Measurements from ENCODE around the gene PANX3. TPM values are rescaled to one million over a fixed set of nuclear protein-coding genes. Genes with fewer than 3 reads are reported as not detected.

PANX3 gene
- total and polyA plus RNA-seq, 2 of the 13 experiments (the other 11 are each of a cell fraction or from before 2014, with no cell fraction given): not detected

DNA sequence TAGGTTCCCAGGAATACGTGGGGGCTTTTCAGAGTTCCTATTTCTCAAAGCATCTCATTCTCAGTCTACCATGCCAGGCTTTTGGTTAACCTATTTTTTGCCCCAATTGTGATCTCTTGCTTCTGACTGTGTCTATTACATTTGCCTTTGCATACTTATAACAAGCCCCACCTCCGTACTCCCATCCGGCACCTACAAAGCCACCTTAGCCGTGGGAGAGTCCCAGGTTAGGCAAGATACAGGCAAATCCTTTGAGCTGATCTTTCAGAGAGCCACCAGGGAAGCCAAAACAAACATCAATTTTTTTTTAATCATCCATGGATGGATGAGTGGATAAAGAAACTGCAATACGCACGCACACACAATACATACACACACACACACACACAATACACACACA lies 18.6 kb upstream of the PANX3 start:
- BruUV-seq (replicated peaks): no TSS peak
- H3K4me2 ChIP-seq (ENCODE audit: low read depth, low read length): no peak overlapping the region
- H4K20me1 ChIP-seq (ENCODE audit: insufficient read depth, low read length): no peaks in the 10 kb centered on the region
- no peak for ATAC-seq
- FAIRE-seq: no peak
- no peaks in the 10 kb centered on the region for H3K36me3 ChIP-seq (replicated peaks in 1 of 2; ENCODE audit: control insufficient read depth in 1 of 2, insufficient read depth in 2 of 2, low read length in 2 of 2)
- no peak overlapping the region for H3K4me3 ChIP-seq (replicated peaks in 1 of 3; ENCODE audit: insufficient read depth in 1 of 3, low read depth in 2 of 3, low read length in 3 of 3)
- H3K9me3 ChIP-seq (ENCODE audit: low read length): no peaks in the 10 kb centered on the region
- ChIA-PET POLR2A (no interaction called here), CTCF (ENCODE audit: low intra/inter-chr PET ratio, low total read pairs) (no interaction called here)
- no peaks in the 10 kb centered on the region for H3K79me2 ChIP-seq (ENCODE audit: insufficient read depth, low read length)
- in situ Hi-C loops (cut with HindIII; ENCODE audit: extremely low pct_ligation_motif_present, low pct_unique_long_range_greater_than_20kb) (no loop called here), intact Hi-C loops (cut with micrococcal nuclease; ENCODE audit: unreplicated experiment) (no loop called here)
- no peak overlapping the region for H3K27ac ChIP-seq (ENCODE audit: extremely low read length, insufficient read depth, low read length)
- no peak overlapping the region for H3K9ac ChIP-seq (ENCODE audit: insufficient read depth, low read depth, low read length)
- no peak overlapping the region for H2AFZ ChIP-seq (ENCODE audit: low read length)
- TF ChIP-seq, protein P1, sequence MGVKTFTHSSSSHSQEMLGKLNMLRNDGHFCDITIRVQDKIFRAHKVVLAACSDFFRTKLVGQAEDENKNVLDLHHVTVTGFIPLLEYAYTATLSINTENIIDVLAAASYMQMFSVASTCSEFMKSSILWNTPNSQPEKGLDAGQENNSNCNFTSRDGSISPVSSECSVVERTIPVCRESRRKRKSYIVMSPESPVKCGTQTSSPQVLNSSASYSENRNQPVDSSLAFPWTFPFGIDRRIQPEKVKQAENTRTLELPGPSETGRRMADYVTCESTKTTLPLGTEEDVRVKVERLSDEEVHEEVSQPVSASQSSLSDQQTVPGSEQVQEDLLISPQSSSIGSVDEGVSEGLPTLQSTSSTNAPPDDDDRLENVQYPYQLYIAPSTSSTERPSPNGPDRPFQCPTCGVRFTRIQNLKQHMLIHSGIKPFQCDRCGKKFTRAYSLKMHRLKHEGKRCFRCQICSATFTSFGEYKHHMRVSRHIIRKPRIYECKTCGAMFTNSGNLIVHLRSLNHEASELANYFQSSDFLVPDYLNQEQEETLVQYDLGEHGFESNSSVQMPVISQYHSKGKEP (CRISPR knock-in tag; IDR thresholded peaks at IDR 0.05): no peak
- TF ChIP-seq YEATS2 (CRISPR knock-in tag; IDR thresholded peaks at IDR 0.05; ENCODE audit: borderline replicate concordance) (no peak), ZNF282 (IDR thresholded peaks at IDR 0.05; ENCODE audit: partially characterized antibody) (no peak), ZBTB37 (CRISPR knock-in tag; IDR thresholded peaks at IDR 0.05) (no peak), ZNF644 (CRISPR knock-in tag; IDR thresholded peaks at IDR 0.05; ENCODE audit: low read depth) (no peak)
- H3K27me3 ChIP-seq (ENCODE audit: control insufficient read depth in 1 of 2, insufficient read depth in 2 of 2, low read length in 2 of 2): peaks cover 2 to 9% of the 10 kb centered on the region in 2 experiments; a peak in 4 of 5 replicates
- no peaks in the 10 kb centered on the region for H3K4me1 ChIP-seq (ENCODE audit: insufficient read depth, low read length)
- no peak for DNase-seq (ENCODE audit: low spot score)
- 4% methylated on average over 6 of the region's 6 CpGs for WGBS (ENCODE audit: low lambda C conversion rate)

DNA sequence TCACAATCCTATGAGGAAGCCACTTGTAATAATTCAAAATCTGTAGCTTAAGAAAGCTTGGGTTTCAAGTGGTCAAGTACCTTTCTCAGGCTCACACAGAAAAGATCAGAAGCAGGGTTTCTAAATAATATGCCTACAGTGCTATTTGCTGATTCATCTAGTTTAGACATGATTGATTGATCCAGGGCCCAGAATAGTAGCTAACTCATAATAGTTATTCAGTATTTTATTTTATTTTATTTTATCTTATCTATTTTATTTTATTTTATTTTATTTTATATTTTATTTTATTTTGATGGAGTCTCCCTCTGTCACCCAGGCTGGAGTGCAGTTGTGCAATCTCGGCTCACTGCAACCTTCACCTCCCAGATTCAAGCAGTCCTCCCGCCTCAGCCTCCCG lies 15.9 kb upstream of the PANX3 start:
- Histone ChIP-seq H4K20me1 (ENCODE audit: insufficient read depth, low read length) (no peaks in the 10 kb centered on the region), H3K9me3 (ENCODE audit: low read length) (no peaks in the 10 kb centered on the region), H3K9ac (ENCODE audit: insufficient read depth, low read depth, low read length) (no peak overlapping the region), H3K36me3 (replicated peaks in 1 of 2; ENCODE audit: control insufficient read depth in 1 of 2, insufficient read depth in 2 of 2, low read length in 2 of 2) (no peaks in the 10 kb centered on the region), H3K4me3 (replicated peaks in 1 of 3; ENCODE audit: insufficient read depth in 1 of 3, low read depth in 2 of 3, low read length in 3 of 3) (no peak overlapping the region), H2AFZ (ENCODE audit: low read length) (no peak overlapping the region), H3K4me1 (ENCODE audit: insufficient read depth, low read length) (no peaks in the 10 kb centered on the region), H3K27me3 (ENCODE audit: control insufficient read depth in 1 of 2, insufficient read depth in 2 of 2, low read length in 2 of 2) (peaks cover 2 to 9% of the 10 kb centered on the region in 2 experiments; a peak in 3 of 5 replicates), H3K79me2 (ENCODE audit: insufficient read depth, low read length) (no peaks in the 10 kb centered on the region), H3K4me2 (ENCODE audit: low read depth, low read length) (no peak overlapping the region), H3K27ac (ENCODE audit: extremely low read length, insufficient read depth, low read length) (no peak overlapping the region)
- in situ Hi-C loops (cut with HindIII; ENCODE audit: extremely low pct_ligation_motif_present, low pct_unique_long_range_greater_than_20kb) (no loop called here), intact Hi-C loops (cut with micrococcal nuclease; ENCODE audit: unreplicated experiment) (no loop called here)
- 16% methylated on average over 3 of the region's 3 CpGs for WGBS (ENCODE audit: low lambda C conversion rate)
- ChIA-PET POLR2A (no interaction called here), CTCF (ENCODE audit: low intra/inter-chr PET ratio, low total read pairs) (no interaction called here)
- ATAC-seq: no peak
- FAIRE-seq: no peak
- DNase-seq (ENCODE audit: low spot score): no peak
- BruUV-seq (replicated peaks): no TSS peak
- no peak for TF ChIP-seq ZBTB8A (CRISPR knock-in tag; IDR thresholded peaks at IDR 0.05; ENCODE audit: borderline replicate concordance, low read depth)
- TF ChIP-seq, protein P2, sequence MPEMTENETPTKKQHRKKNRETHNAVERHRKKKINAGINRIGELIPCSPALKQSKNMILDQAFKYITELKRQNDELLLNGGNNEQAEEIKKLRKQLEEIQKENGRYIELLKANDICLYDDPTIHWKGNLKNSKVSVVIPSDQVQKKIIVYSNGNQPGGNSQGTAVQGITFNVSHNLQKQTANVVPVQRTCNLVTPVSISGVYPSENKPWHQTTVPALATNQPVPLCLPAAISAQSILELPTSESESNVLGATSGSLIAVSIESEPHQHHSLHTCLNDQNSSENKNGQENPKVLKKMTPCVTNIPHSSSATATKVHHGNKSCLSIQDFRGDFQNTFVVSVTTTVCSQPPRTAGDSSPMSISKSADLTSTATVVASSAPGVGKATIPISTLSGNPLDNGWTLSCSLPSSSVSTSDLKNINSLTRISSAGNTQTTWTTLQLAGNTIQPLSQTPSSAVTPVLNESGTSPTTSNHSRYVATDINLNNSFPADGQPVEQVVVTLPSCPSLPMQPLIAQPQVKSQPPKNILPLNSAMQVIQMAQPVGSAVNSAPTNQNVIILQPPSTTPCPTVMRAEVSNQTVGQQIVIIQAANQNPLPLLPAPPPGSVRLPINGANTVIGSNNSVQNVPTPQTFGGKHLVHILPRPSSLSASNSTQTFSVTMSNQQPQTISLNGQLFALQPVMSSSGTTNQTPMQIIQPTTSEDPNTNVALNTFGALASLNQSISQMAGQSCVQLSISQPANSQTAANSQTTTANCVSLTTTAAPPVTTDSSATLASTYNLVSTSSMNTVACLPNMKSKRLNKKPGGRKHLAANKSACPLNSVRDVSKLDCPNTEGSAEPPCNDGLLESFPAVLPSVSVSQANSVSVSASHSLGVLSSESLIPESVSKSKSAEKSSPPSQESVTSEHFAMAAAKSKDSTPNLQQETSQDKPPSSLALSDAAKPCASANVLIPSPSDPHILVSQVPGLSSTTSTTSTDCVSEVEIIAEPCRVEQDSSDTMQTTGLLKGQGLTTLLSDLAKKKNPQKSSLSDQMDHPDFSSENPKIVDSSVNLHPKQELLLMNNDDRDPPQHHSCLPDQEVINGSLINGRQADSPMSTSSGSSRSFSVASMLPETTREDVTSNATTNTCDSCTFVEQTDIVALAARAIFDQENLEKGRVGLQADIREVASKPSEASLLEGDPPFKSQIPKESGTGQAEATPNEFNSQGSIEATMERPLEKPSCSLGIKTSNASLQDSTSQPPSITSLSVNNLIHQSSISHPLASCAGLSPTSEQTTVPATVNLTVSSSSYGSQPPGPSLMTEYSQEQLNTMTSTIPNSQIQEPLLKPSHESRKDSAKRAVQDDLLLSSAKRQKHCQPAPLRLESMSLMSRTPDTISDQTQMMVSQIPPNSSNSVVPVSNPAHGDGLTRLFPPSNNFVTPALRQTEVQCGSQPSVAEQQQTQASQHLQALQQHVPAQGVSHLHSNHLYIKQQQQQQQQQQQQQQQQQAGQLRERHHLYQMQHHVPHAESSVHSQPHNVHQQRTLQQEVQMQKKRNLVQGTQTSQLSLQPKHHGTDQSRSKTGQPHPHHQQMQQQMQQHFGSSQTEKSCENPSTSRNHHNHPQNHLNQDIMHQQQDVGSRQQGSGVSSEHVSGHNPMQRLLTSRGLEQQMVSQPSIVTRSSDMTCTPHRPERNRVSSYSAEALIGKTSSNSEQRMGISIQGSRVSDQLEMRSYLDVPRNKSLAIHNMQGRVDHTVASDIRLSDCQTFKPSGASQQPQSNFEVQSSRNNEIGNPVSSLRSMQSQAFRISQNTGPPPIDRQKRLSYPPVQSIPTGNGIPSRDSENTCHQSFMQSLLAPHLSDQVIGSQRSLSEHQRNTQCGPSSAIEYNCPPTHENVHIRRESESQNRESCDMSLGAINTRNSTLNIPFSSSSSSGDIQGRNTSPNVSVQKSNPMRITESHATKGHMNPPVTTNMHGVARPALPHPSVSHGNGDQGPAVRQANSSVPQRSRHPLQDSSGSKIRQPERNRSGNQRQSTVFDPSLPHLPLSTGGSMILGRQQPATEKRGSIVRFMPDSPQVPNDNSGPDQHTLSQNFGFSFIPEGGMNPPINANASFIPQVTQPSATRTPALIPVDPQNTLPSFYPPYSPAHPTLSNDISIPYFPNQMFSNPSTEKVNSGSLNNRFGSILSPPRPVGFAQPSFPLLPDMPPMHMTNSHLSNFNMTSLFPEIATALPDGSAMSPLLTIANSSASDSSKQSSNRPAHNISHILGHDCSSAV (CRISPR knock-in tag; IDR thresholded peaks at IDR 0.05; ENCODE audit: borderline replicate concordance): no peak
